PC-3 (cell line): Measurements from ENCODE around the gene BRINP1.

Source experiments
- CTCF ChIP-seq: fragments of 300-600 bp; sonication (generic); conservative IDR thresholded peaks from 2 replicates; pipeline ENCODE4 v1.5.1; 2017; ENCODE audit warnings: antibody characterized with exemption, low read depth, mild to moderate bottlenecking, low read length
- EZH2 ChIP-seq: fragments of 300-600 bp; sonication (generic); IDR thresholded peaks from one replicate; pipeline ENCODE4 v1.6.1; 2017; ENCODE audit warnings: antibody characterized with exemption, mild to moderate bottlenecking, low read length; ENCODE audit not compliant: unreplicated experiment
- EZH2phosphoT487 ChIP-seq: fragments of 300-600 bp; sonication (generic); IDR thresholded peaks from 2 replicates; pipeline ENCODE4 v1.6.1; 2018; ENCODE audit warnings: mild to moderate bottlenecking, antibody characterized with exemption, low read length, borderline replicate concordance

- TF ChIP-seq CTCF (no peak), EZH2phosphoT487 (no peak), EZH2 (no peak)
Measured at GRCh38 chr9:119280740-119281485, 88.3 kb downstream of the BRINP1 start.
